Measurements from ENCODE around the gene SLC2A3. TPM values are rescaled to one million over a fixed set of nuclear protein-coding genes. Genes with fewer than 3 reads are reported as not detected.
"Not testable (repeated sequence)": the region's sequence is repeated elsewhere in the genome, so short reads cannot be mapped to it uniquely, and the experiment has no call there.

The SLC2A3 gene
- polyA plus RNA-seq, 2 of the 4 experiments (the other 2 are of a cell fraction), result 13.3 to 52.4 TPM

DNA sequence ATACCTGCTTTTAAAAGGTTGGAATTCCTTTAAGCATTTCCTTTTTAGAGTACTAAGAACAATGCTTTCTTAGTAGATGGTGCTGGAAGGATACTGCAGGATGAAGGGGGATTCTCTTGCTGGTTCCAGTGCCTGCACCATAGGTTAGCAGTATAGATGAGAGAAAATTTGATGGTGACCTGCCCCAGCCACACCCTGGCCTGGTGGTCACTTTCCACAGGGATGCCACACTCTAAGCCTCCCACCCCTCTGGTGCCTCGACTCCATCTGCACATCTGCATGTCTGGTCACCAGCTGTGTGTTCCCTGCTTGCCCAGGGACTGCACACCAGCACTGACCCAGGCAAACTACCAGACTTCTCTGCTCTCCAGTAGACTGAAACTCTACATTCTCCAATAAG, 19.1 kb downstream of the SLC2A3 start:
- no peaks in the 10 kb centered on the region for H3K4me1 ChIP-seq
- no peak overlapping the region for H3K27ac ChIP-seq
- no peaks in the 10 kb centered on the region for H3K9me3 ChIP-seq
- FAIRE-seq, result no peak
- 54% methylated on average over 1 of the region's 1 CpG for WGBS (ENCODE audit: missing lambda C conversion rate)
- no peak overlapping the region for H3K4me3 ChIP-seq
- peak; percentile 41 to 55; a peak in 4 of 6 replicates for ATAC-seq
- ChIA-PET CTCF (interaction anchor here (1.0 to 3.6 kb wide), 4 partner anchors 9 to 44 kb away, joined by 3 to 13 read pairs (median 6); no protein-coding TSS in a partner anchor), POLR2A (no interaction called here)
- no peak overlapping the region for H3K4me2 ChIP-seq
- TF ChIP-seq JUN (IDR thresholded peaks at IDR 0.05) (no peak), RNF2 (IDR thresholded peaks at IDR 0.05; ENCODE audit: borderline replicate concordance, low read depth) (no peak)
- TF ChIP-seq, protein P1, sequence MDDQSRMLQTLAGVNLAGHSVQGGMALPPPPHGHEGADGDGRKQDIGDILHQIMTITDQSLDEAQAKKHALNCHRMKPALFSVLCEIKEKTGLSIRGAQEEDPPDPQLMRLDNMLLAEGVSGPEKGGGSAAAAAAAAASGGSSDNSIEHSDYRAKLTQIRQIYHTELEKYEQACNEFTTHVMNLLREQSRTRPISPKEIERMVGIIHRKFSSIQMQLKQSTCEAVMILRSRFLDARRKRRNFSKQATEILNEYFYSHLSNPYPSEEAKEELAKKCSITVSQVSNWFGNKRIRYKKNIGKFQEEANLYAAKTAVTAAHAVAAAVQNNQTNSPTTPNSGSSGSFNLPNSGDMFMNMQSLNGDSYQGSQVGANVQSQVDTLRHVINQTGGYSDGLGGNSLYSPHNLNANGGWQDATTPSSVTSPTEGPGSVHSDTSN (IDR thresholded peaks at IDR 0.05), result no peak
- no peak for DNase-seq (ENCODE audit: low read depth in 1 of 2, low spot score in 1 of 2)

DNA sequence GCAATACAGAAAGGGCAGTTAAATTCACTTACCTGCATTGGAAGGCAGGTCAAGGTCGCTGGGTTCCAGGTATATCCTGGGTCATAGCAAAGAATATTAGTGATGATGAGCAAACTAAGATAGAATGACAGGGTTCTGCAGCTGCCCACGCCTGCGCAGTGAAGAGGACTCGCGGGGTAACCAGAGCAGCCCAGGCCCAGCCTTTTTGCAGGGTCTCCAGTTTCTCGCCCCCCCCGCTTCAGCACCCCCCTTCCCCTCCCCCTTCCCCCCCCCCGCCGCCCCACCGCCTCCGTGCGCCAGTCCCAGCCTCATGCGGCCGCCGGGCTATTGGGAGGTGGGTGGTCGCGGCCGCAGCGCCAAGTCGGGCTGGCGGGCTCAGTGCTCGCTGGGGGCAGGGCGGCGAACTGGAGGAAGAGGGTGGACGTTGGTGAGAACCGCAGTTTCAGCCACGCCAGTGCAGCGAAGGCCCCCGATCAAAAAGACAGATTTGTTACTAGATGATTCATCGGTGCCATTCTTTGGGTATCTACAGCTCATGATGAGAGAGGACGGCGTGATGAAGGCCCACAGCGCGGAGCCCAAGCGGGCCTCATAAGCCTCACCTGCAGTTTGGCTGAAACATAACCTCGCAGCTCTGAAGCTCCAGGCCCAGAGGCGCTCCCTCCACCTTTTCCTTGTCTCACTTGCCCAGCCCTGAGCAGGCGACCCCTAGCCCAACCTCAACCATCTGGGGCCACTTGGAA, 20.2 kb downstream of the SLC2A3 start:
- DNase-seq (ENCODE audit: low read depth in 1 of 2, low spot score in 1 of 2), result no peak
- ChIA-PET CTCF (no interaction called here), POLR2A (no interaction called here)
- peak in 1 of 2 experiments; percentile 24; a peak in 4 of 6 replicates for ATAC-seq
- no peak for FAIRE-seq
- Histone ChIP-seq H3K4me2 (no peak overlapping the region), H3K9me3 (no peaks in the 10 kb centered on the region), H3K4me3 (no peak overlapping the region), H3K4me1 (no peaks in the 10 kb centered on the region), H3K27ac (no peak overlapping the region)
- WGBS (ENCODE audit: missing lambda C conversion rate), result 85% methylated on average over 22 of the region's 38 CpGs
- no peak for TF ChIP-seq NR3C1 (IDR thresholded peaks at IDR 0.05)
- TF ChIP-seq, protein P2, sequence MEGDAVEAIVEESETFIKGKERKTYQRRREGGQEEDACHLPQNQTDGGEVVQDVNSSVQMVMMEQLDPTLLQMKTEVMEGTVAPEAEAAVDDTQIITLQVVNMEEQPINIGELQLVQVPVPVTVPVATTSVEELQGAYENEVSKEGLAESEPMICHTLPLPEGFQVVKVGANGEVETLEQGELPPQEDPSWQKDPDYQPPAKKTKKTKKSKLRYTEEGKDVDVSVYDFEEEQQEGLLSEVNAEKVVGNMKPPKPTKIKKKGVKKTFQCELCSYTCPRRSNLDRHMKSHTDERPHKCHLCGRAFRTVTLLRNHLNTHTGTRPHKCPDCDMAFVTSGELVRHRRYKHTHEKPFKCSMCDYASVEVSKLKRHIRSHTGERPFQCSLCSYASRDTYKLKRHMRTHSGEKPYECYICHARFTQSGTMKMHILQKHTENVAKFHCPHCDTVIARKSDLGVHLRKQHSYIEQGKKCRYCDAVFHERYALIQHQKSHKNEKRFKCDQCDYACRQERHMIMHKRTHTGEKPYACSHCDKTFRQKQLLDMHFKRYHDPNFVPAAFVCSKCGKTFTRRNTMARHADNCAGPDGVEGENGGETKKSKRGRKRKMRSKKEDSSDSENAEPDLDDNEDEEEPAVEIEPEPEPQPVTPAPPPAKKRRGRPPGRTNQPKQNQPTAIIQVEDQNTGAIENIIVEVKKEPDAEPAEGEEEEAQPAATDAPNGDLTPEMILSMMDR (IDR thresholded peaks at IDR 0.05), result no peak
- TF ChIP-seq, protein P1 (IDR thresholded peaks at IDR 0.05), result no peak
- no peak for TF ChIP-seq KDM1A (IDR thresholded peaks at IDR 0.05; ENCODE audit: low read depth)
- TF ChIP-seq RARB (CRISPR knock-in tag; IDR thresholded peaks at IDR 0.05), result no peak
- TF ChIP-seq, protein P3, sequence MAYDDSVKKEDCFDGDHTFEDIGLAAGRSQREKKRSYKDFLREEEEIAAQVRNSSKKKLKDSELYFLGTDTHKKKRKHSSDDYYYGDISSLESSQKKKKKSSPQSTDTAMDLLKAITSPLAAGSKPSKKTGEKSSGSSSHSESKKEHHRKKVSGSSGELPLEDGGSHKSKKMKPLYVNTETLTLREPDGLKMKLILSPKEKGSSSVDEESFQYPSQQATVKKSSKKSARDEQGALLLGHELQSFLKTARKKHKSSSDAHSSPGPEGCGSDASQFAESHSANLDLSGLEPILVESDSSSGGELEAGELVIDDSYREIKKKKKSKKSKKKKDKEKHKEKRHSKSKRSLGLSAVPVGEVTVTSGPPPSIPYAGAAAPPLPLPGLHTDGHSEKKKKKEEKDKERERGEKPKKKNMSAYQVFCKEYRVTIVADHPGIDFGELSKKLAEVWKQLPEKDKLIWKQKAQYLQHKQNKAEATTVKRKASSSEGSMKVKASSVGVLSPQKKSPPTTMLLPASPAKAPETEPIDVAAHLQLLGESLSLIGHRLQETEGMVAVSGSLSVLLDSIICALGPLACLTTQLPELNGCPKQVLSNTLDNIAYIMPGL (CRISPR knock-in tag; IDR thresholded peaks at IDR 0.05; ENCODE audit: borderline replicate concordance), result no peak
- no peak for TF ChIP-seq JUN (IDR thresholded peaks at IDR 0.05)
- TF ChIP-seq FOXS1 (CRISPR knock-in tag; IDR thresholded peaks at IDR 0.05), result no peak
- no peak for TF ChIP-seq JUNB (IDR thresholded peaks at IDR 0.05)
- no peak for TF ChIP-seq NPAS2 (CRISPR knock-in tag; IDR thresholded peaks at IDR 0.05; ENCODE audit: borderline replicate concordance)
- no peak for TF ChIP-seq ESRRA (IDR thresholded peaks at IDR 0.05; ENCODE audit: borderline replicate concordance, low read length)
- TF ChIP-seq CHD2 (IDR thresholded peaks at IDR 0.05; ENCODE audit: low read length, partially characterized antibody), result no peak
- no peak for TF ChIP-seq CBX8 (IDR thresholded peaks at IDR 0.05)
- no peak for TF ChIP-seq RCOR1 (IDR thresholded peaks at IDR 0.05; ENCODE audit: low read depth, low read length)
- TF ChIP-seq, protein P4, sequence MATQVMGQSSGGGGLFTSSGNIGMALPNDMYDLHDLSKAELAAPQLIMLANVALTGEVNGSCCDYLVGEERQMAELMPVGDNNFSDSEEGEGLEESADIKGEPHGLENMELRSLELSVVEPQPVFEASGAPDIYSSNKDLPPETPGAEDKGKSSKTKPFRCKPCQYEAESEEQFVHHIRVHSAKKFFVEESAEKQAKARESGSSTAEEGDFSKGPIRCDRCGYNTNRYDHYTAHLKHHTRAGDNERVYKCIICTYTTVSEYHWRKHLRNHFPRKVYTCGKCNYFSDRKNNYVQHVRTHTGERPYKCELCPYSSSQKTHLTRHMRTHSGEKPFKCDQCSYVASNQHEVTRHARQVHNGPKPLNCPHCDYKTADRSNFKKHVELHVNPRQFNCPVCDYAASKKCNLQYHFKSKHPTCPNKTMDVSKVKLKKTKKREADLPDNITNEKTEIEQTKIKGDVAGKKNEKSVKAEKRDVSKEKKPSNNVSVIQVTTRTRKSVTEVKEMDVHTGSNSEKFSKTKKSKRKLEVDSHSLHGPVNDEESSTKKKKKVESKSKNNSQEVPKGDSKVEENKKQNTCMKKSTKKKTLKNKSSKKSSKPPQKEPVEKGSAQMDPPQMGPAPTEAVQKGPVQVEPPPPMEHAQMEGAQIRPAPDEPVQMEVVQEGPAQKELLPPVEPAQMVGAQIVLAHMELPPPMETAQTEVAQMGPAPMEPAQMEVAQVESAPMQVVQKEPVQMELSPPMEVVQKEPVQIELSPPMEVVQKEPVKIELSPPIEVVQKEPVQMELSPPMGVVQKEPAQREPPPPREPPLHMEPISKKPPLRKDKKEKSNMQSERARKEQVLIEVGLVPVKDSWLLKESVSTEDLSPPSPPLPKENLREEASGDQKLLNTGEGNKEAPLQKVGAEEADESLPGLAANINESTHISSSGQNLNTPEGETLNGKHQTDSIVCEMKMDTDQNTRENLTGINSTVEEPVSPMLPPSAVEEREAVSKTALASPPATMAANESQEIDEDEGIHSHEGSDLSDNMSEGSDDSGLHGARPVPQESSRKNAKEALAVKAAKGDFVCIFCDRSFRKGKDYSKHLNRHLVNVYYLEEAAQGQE (IDR thresholded peaks at IDR 0.05), result no peak
- TF ChIP-seq, protein P5, sequence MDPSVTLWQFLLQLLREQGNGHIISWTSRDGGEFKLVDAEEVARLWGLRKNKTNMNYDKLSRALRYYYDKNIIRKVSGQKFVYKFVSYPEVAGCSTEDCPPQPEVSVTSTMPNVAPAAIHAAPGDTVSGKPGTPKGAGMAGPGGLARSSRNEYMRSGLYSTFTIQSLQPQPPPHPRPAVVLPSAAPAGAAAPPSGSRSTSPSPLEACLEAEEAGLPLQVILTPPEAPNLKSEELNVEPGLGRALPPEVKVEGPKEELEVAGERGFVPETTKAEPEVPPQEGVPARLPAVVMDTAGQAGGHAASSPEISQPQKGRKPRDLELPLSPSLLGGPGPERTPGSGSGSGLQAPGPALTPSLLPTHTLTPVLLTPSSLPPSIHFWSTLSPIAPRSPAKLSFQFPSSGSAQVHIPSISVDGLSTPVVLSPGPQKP (IDR thresholded peaks at IDR 0.05; ENCODE audit: low read depth, low read length), result no peak
- TF ChIP-seq, protein P6, sequence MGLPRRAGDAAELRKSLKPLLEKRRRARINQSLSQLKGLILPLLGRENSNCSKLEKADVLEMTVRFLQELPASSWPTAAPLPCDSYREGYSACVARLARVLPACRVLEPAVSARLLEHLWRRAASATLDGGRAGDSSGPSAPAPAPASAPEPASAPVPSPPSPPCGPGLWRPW (IDR thresholded peaks at IDR 0.05), result no peak
- TF ChIP-seq KDM5A (IDR thresholded peaks at IDR 0.05), result no peak
- no peak for TF ChIP-seq POLR2AphosphoS2 (conservative IDR thresholded peaks at IDR 0.05; ENCODE audit: low read length)

DNA sequence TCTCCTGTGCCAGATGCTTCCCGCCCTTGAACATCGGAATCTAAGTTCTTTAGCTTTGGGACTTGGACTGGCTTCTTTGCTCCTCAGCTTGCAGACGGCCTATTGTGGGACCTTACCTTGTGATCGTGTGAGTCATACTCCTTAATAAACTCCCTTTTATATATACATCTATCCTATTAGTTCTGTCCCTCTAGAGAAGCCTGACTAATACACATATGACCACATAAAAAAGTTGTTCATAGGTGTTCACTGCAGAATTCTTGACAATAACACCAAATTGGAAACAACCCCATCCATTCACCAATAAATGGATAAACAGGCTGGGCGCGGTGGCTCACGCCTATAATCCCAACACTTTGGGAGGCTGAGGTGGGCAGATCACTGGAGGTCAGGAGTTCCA, 25.9 kb downstream of the SLC2A3 start:
- Histone ChIP-seq H3K27ac (peak overlapping the region in 1 of 2 experiments; percentile 22; a peak in 1 of 6 replicates), H3K4me1 (peaks cover 28% of the 10 kb centered on the region)
- H3K4me2 ChIP-seq; ATAC-seq; H3K9me3 ChIP-seq; DNase-seq (ENCODE audit: low read depth in 1 of 2, low spot score in 1 of 2); H3K4me3 ChIP-seq; POLR2A ChIA-PET; FAIRE-seq: not testable (repeated sequence)
- CTCF ChIA-PET, result interaction anchor here (0.7 to 7.4 kb wide), 3 partner anchors 23 to 84 kb away, joined by 3 to 37 read pairs (median 3); no protein-coding TSS in a partner anchor
- WGBS (ENCODE audit: missing lambda C conversion rate), result 66% methylated on average over 7 of the region's 7 CpGs
